Germinal center (tissue), 1 donor: ENCODE data around the gene LPIN3.

Source experiments
- DNase-seq: peaks from one replicate; pipeline ENCODE4 v3.0.0; 2012; ENCODE audit warnings: mixed read lengths, low spot score

LPIN3 gene

GRCh38 chr20:41393705-41394066, 53.1 kb downstream of the LPIN3 start:
- DNase-seq: no peak

- no peak for DNase-seq
Observed at GRCh38 chr20:41394081-41394480, 53.5 kb downstream of the LPIN3 start.

GRCh38 chr20:41394931-41395666, 54.5 kb downstream of the LPIN3 start:
- DNase-seq: no peak

GRCh38 chr20:41395667-41396664, 55.3 kb downstream of the LPIN3 start:
- DNase-seq: no peak

- DNase-seq: no peak
Observed at GRCh38 chr20:41398408-41398807, 57.8 kb downstream of the LPIN3 start.

GRCh38 chr20:41403604-41404003, 63.0 kb downstream of the LPIN3 start:
- DNase-seq: no peak

- DNase-seq: no peak
Observed at GRCh38 chr20:41405436-41405835, 64.8 kb downstream of the LPIN3 start.

- DNase-seq: no peak
Observed at GRCh38 chr20:41406353-41406752, 65.7 kb downstream of the LPIN3 start.

GRCh38 chr20:41406896-41407444, 66.3 kb downstream of the LPIN3 start:
- no peak for DNase-seq

GRCh38 chr20:41407607-41408006, 67.0 kb downstream of the LPIN3 start:
- DNase-seq: no peak

- DNase-seq: no peak
Observed at GRCh38 chr20:41408156-41408794, 67.7 kb downstream of the LPIN3 start.

GRCh38 chr20:41408986-41409385, 68.4 kb downstream of the LPIN3 start:
- DNase-seq: no peak
